WERI-Rb-1 (cell line): ENCODE measurements around the gene LRRC59.

Source experiments
- DNase-seq: peaks from one replicate; pipeline ENCODE4 v3.0.0-alpha.2; 2020
- H3K27ac ChIP-seq: fragments of 250-450 bp; sonication (Bioruptor Pico); 2 replicates; pipeline ENCODE4 v1.5.1; 2020; ENCODE audit warnings: mild to moderate bottlenecking, moderate library complexity
- H3K27me3 ChIP-seq: fragments of 250-450 bp; sonication (Bioruptor Pico); 2 replicates; pipeline ENCODE4 v1.5.1; 2021; ENCODE audit warnings: mild to moderate bottlenecking, low read depth, moderate library complexity; ENCODE audit not compliant: insufficient read depth, severe bottlenecking
- H3K36me3 ChIP-seq: fragments of 250-450 bp; sonication (Bioruptor Pico); 2 replicates; pipeline ENCODE4 v1.5.1; 2020; ENCODE audit warnings: mild to moderate bottlenecking, moderate library complexity
- H3K4me3 ChIP-seq: 2 replicates; pipeline ENCODE4 v1.5.1; 2011; ENCODE audit warnings: low read depth, mild to moderate bottlenecking, control low read depth, low read length
- H3K9me3 ChIP-seq: fragments of 250-450 bp; sonication (Bioruptor Pico); 2 replicates; pipeline ENCODE4 v1.5.1; 2021; ENCODE audit warnings: mild to moderate bottlenecking, moderate library complexity; ENCODE audit not compliant: severe bottlenecking
- CTCF ChIP-seq: IDR thresholded peaks from 2 replicates; pipeline ENCODE4 v1.5.1; 2011; ENCODE audit warnings: low read depth, mild to moderate bottlenecking, control low read depth, inconsistent platforms, low read length

Gene LRRC59

GRCh38 chr17:50361561-50362480 lies 35.5 kb downstream of the LRRC59 start:
- TF ChIP-seq CTCF = peak; percentile 91
- no peak overlapping the region for H3K4me3 ChIP-seq
- H3K9me3 ChIP-seq = no peaks in the 10 kb centered on the region
- no peak overlapping the region for H3K27ac ChIP-seq
- peaks cover 52% of the 10 kb centered on the region for H3K36me3 ChIP-seq
- peak; percentile 70 for DNase-seq
- H3K27me3 ChIP-seq = no peaks in the 10 kb centered on the region

- Histone ChIP-seq H3K36me3 (peaks cover 53% of the 10 kb centered on the region), H3K4me3 (no peak overlapping the region), H3K27ac (no peak overlapping the region), H3K27me3 (no peaks in the 10 kb centered on the region), H3K9me3 (no peaks in the 10 kb centered on the region)
- TF ChIP-seq CTCF = no peak
- DNase-seq = no peak
These were observed 36.7 kb downstream of the LRRC59 start for GRCh38 chr17:50360486-50361115.

- Histone ChIP-seq H3K36me3 (peaks cover 53% of the 10 kb centered on the region), H3K27ac (no peak overlapping the region), H3K9me3 (no peaks in the 10 kb centered on the region), H3K27me3 (no peaks in the 10 kb centered on the region), H3K4me3 (no peak overlapping the region)
- no peak for TF ChIP-seq CTCF
- DNase-seq = no peak
These were observed 37.3 kb downstream of the LRRC59 start for GRCh38 chr17:50359998-50360461.

GRCh38 chr17:50359005-50359699 lies 38.2 kb downstream of the LRRC59 start:
- DNase-seq = no peak
- H3K9me3 ChIP-seq = no peaks in the 10 kb centered on the region
- H3K27ac ChIP-seq = no peak overlapping the region
- no peak overlapping the region for H3K4me3 ChIP-seq
- no peaks in the 10 kb centered on the region for H3K27me3 ChIP-seq
- peaks cover 59% of the 10 kb centered on the region for H3K36me3 ChIP-seq
- no peak for TF ChIP-seq CTCF

GRCh38 chr17:50358177-50358576 lies 39.1 kb downstream of the LRRC59 start:
- Histone ChIP-seq H3K4me3 (no peak overlapping the region), H3K36me3 (peaks cover 62% of the 10 kb centered on the region), H3K27me3 (no peaks in the 10 kb centered on the region), H3K27ac (no peak overlapping the region), H3K9me3 (no peaks in the 10 kb centered on the region)
- DNase-seq = no peak
- TF ChIP-seq CTCF = no peak
